ENCODE results near the gene CD6.
"Not testable (repeated sequence)": the region's sequence is repeated elsewhere in the genome, so short reads cannot be mapped to it uniquely, and the experiment has no call there.

The CD6 gene

DNA sequence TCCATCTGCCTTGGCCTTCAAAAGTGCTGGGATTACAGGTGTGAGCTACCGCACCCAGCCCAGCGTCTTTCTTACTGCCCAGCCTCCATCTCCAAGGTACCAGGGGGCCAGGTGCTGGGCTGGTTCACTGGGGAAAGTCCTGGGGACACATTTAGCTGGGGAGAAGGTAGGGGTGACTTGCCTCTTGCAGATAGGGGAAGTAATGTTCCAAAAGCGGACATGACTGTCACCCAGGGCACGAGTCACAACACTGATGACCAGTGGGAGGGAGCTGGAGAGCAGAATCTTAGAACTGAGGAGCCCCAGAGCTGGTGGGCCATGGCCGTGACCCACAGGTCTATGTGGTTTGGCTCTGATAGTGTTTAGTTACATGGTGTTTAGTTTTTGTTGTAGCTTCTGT is 17.1 kb upstream of the CD6 start:
- DNase-seq = no peak

DNA sequence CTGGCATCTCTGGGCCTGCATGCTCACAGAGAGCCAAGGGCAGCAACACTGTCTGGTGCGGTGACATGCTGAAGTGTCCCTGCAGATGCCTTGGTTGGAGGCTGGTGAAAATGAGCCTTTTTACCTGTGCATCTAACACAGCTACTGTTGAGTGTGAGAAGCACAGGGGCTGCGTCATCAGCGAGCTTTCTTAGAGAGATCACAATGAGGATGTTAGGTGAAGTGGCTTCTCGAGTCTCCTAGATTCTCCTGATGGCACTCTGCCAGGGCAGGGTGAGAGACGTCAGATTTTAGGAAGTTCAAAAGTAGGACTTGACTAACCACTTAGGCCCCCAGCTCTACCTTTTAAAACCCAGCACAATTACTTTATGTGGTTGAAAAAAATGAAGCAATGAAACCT is 15.9 kb upstream of the CD6 start:
- no peak for DNase-seq

DNA sequence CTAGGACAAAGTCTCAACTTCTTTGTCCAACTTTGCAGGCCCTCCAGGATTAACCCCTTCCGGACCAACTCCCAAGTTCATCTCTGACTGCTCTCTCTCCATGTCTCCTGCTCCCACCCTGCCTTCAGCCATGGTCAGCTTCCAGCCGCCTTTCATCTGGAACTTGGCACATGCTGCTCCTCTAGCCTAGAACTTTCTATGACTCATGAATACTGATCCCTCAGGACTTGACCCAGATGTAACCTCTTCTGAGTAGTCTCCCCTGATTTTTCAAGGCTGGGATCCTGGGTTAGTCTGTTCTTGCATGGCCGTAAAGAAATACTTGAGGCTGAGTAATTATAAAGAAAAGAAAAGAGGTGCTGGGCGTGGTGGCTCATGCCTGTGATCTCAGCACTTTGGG is 14.3 kb upstream of the CD6 start:
- no peak for DNase-seq

DNA sequence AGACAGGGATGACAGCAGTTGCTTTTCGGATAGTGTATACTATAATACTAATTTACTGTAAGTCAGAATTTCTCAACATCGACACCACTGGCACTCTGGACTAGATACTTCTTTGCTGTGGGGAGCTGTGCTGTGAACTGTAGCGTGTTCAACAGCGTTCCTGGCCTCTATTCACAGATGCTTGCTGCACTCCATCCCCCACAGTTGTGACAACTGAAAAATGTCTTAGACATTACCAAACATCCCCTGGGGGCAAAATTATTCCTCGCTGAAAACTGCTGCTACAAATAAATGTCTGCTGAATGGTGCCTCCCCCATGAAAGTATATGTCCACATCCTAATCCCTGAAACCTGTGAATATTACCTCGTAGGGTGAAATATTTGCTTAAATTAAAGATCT is 12.0 kb upstream of the CD6 start:
- no peak for DNase-seq

DNA sequence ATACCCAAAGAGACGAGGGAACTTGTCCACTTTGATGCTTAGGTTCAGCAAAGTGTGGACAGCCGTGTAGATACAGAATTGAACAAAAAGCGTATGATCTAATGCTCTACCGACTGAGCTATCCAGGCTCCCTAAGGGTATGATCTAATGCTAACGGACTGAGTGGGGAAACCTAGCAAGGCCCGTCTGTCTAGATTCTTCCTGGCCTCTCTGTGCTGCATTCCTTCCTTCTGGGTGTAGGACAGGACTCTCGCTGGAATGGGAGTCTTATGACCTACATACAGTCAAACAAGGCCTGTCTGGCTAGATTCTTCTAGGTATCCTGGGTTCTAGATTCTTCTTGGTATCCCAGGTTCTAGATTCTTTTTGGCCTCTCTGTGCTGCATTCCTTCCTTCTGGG is 11.1 kb upstream of the CD6 start:
- DNase-seq = no peak

DNA sequence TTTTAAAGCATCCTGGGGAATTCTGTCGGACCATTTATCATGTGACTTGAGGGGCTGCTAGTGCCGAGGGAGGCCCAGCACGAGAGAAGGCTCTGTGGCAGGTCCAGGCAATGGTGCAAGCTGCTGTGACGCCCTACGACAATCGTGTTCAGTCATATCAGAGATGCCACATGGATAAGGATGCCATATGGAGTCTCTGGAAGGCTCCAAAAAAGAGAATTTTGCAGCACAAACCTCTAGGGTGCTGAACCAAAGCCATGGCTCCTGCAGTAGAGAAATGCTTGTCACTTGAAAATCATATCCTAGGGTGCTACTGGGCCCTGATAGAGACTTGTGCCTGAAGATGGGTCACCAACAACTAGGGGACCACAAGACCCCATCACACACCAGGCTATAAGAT is 6.7 kb upstream of the CD6 start:
- DNase-seq = no peak

DNA sequence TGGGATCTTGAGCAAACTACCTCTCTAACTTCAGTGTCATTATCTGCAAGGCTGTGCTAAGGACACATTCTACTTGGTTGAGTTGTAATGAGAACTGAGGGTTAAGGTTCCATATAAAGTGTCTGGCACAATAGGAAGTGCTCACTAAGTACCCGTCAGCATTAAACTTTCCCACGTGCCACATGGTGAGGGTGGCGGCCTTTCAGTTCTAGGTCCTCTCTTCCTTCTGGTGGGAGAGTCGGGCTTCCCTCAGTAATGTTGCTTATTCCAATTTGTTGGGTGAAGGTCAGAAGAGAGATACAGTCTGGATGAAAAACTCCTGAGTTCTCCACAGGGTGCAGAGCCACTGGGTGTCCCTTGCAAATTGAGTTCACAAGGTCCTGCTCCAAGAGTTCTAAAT is 4.6 kb upstream of the CD6 start:
- no peak for DNase-seq

DNA sequence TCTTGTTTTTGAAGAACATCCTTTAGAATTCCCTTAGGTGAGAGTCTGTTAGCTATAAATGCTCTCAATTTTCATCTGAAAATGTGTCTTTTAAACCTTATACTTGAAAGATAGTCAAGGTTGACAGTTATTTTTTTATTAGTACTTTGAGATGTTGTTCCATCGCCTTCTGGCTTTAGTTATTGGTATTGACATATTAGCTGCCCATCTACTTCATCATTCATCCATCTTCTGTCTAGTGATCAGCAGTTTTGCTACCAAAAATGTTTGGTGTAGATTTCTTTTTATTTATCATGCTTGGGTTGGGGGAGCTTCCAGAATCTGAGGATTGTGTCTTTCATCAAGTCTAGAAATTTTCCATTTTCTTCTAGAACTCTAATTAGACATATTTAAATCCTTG is 3.3 kb upstream of the CD6 start:
- DNase-seq = no peak

DNA sequence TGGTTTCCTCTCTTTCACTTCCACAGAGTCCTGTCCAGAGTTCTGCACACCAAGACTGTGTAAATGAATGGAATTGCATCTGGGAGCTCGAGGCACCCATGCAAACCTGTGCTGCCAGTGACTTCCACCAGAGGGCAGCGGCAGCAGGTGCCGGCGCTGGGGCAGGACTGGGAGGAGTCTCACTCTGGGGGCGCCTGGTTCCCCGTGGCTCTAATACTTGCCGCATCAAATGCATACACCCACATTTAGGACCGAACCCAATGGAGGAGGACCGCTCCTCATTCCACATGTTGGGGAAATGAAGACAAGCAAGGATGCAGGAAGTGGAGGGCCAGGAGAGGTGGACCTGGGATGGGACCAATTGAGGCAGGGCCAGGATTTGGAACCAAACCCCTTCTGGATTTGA is 1.1 kb upstream of the CD6 start:
- peak; percentile 15 for DNase-seq

DNA sequence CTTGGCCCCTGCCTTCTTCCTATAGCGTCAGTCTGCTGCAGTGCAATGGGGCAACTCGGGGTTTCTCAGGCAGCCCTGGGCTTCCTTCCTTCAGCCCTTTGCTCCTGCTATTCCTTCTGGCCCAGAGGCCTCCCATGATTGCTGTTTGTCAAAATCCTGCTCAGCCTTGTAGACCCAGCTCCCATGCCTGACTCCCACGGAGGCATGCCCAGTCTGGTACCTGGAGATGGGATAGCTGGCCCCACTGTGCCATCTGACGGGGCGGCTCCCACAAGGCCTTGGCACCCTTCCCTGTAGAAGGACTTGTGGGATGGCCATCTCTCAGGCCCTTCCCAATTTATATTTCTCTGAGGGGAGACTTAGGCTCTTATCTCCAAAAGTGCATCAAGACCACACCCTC is 590 bp upstream of the CD6 start:
- DNase-seq = no peak

DNA sequence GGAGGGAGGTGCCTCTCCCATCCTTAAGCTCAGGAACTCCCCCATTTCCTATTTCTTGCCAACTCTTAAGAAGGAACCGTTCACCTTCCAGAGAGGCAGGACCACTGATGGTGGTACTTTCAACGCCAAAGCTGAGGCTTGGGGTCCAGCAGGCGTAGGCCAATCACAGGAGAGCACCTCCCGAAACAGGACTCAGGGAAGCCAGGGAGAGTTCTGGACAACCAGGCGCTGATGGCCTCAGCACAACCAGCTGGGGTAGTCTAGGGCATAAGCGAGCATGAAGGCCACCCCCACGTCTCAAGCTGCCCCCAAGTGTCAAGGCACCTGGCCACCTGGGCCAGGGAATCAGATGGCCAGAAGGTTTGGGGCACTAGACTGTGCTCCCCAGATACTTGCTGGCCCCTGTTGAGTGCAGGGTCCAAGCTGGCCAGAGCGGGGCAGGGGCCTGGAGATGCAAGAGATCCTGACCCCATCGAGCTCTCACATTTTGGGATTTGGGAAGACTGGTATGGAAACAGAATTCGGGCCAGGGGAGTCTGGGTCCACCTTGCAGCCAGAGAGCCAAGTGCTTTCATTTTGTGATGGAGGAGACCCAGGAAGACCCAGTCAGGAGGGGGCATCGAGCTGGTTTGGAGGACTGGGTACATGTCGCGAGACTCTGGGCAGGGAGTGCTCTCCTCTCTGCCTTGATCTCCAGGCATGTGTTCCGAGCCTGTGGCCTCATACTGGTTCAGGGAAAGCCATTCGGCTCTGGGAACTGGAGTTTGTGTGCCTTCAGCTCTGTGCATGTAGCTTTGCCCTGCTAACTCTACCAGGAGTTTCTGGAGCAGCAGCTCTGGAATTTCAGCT is 926 bp downstream of the CD6 start:
- no peak for DNase-seq

DNA sequence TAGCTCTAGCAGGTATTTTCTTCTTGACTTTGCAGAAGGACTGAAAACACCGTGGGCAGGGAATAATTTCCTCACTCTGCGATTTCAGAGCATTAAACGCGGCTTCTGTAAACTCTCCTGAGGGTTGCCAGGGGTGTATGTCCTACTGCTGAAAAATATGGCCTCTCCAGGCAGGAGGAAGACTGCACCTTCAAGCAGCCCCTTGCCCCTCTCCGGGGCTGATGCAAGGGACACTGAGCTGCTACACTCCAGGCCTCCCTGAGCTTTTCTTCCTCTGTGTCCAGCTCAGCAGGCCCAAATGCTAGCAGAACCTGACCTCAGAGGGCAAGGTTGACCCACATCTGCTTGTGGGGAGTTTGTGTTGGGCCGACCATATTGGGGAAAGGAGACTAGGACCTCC is 2.2 kb downstream of the CD6 start:
- DNase-seq = no peak

DNA sequence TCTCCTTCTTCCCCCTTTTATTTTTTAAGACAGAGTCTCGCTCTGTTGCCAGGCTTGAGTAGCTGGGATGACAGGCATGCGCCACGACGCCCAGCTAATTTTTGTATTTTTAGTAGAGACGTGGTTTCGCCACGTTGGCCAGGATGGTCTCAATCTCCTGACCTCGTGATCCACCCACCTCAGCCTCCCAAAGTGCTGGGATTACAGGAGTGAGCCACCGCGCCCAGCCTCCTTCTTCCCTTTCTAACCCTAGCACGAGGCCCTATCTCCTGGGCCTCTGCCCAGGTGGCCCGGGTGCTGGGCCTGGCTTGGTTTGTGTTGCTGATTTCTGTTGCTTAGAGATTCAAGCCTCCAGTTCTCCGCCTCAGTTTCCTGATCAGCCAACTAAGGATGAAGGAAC is 2.8 kb downstream of the CD6 start:
- DNase-seq = not testable (repeated sequence)

DNA sequence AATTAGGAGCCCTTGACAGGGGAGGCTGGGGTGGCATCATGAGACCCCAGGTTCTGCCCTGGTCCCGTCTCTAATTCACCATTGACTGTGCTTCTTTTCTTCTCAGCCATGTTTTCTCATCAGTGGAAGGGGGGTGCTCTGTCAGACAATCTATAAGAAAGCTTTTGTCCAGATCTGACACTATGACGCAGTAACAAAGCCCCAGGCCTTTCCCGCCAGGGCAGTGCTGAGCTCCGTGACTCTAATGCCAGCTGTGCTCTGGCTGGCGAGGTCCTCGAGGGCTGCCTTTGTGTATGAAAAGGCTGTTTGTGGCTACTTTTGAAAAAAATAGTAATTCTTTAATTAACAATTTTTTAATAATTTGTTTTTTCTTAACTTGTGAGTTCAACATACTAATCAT is 3.2 kb downstream of the CD6 start:
- no peak for DNase-seq

DNA sequence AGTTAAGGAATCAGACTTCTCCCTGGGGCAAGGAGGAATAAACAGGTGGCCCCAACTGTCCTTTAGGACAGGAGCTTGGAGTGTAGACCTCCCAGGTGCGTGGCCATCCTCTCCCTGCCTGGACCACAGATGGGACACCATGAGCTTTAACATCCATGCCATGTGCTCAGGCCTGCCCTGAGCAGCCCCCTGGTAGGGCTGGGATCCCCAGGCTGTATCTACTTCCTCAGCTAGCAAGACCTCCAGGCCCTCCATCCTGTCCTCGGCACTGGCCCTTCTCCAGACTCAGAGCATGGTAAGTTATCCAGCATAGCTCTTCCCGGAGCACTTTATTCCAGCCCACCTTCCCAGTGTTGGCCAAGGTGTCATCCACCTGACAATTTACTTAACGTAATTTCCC is 5.7 kb downstream of the CD6 start:
- no peak for DNase-seq

DNA sequence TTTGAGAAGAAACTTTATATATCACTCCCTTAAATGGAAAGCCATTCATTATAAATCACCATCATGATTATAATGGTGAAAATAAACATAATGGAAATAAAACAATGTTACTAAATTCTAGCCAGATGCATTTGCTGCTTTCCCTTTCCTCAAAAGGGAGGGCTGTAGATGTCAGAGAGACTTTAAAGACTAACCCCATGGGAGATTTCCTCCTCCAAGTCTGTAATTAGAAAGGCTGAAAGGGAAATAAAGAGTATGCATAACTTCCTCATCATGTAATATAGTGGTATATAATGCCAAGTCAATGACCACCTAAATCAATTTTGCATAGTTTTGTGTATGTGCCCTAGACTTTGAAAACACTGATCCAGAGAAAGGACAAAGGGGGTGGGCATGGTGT is 6.4 kb downstream of the CD6 start:
- DNase-seq = no peak

DNA sequence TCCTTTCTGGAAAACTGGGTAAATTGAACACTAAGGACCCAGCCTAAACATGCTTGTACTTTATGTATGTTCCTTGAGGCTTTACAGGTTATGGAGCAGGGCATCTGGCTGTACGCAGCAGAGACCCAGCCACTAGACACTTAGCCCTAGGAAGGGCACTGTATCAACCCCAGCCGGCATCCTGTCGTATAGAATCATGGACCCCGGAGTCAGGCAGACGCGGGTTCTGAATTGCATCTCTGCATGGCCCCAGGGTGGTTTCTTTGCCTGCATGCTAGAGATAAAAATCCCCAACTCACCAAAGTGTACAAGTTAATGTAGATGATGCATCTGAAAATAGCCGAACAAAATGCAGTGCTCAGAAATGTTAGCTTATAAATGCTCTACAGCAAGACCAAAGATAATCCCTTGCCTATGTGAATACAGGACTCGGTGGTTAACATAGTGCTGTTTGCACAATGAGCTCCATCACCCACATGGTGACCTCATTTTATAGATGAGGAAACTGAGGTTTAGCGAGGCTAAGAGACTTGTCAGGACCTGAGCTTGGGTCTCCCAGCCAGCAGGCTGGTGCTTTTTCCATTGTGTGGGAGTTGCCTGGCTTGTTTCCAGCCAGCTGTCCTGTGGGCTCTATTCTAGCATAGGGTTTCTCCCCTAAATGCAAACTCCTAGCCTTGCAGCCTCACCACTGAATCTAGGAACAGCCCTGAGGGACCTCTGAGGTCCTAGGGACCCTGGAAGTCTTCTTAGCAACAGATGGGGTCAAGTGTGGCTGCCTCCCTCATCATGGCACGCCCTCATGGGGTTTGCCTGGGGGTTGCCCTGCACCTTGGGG is 7.3 kb downstream of the CD6 start:
- no peak for DNase-seq

DNA sequence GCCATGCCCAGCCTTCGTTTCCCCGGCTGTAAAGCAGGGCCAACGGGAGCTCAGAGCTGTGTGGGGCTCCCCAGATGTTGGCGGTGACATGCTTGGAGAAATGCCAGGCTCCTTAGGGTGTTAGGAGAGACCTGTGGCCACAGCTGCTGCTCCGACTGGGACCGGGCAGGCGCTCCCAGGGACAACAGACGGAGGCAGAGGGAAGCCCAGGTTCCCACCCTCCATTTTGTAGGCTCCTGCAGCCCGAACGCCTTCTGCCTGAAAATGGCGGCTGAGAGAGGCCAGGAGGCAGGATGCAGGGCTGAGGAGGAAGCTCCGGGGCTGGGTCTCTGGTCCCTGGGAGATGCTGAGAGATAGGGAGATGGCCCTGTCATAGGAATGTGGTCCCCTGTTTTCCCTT is 10.0 kb downstream of the CD6 start:
- DNase-seq = no peak

DNA sequence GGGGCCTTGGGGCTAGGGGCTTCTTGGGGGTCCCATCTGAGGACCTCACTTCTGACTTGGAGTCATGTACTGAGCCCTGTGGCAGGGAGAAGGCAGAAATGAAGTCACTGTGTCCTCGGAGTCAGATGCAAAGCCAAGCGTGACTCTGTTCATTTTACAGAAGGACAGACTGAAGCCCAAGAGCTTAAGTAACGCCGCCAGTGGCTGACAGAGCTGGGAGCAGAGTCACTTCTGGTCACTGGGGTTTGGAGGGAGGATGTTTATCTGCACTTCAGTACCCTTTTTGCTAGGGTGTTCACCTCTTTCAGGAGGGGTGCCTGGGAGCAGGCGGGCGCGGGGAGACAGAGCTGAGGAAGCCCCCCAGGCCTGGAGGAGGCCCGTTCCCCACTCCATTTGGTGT is 10.7 kb downstream of the CD6 start:
- no peak for DNase-seq

DNA sequence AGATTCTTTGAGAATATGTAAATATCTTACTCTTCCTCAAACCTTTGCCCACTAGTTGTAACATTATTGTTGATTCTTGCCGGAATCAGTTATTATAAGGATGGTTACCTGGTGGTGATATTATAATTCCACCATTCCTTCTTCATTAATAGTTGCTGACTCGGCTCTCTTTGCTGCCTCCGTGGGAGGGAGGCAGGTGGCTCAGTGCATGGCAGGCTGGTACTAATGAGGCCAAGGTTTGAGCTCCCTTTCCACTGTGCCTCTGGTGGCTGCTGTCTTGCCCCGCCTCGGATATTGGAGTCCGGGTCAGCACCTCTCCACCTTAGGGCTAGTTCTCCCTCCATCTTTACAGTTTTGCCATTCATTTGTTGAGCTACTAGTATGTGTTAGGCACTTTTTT is 12.7 kb downstream of the CD6 start:
- no peak for DNase-seq

DNA sequence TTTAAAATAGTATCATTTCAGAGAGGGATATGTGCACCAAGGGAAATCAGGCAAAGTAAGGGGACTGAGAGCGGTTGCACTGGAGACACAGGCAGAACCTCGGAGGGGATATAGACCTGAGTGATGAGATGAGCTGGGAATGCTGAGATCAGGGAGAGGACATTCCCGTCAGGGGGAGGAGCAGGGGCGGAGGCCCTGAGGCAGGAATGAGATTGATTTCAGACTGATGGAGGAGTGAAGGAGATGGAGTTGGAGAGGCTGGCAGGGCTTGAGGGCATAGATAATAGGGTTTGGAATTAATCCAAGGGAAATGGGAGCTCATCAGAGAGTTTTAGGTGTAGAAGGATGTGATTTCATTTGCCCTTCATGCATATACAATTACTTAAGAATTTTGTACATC is 13.2 kb downstream of the CD6 start:
- no peak for DNase-seq

DNA sequence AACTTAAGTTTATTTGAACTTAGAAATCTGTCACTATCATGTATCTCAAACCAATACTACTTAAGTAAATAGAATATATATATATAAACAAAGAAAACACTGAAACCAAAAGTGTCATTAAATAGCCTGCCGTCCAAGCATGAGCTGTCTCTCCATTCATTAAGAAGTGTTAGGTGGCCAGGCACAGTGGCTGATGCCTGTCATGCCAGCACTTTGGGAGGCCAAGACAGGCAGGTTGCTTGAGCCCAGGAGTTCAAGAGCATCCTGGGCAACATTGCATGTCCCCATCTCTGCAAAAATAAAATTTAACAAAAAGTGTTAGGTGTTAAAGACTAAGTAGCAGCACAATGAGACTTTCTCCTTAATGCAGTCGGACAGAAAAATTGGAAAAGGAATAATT is 14.0 kb downstream of the CD6 start:
- no peak for DNase-seq

DNA sequence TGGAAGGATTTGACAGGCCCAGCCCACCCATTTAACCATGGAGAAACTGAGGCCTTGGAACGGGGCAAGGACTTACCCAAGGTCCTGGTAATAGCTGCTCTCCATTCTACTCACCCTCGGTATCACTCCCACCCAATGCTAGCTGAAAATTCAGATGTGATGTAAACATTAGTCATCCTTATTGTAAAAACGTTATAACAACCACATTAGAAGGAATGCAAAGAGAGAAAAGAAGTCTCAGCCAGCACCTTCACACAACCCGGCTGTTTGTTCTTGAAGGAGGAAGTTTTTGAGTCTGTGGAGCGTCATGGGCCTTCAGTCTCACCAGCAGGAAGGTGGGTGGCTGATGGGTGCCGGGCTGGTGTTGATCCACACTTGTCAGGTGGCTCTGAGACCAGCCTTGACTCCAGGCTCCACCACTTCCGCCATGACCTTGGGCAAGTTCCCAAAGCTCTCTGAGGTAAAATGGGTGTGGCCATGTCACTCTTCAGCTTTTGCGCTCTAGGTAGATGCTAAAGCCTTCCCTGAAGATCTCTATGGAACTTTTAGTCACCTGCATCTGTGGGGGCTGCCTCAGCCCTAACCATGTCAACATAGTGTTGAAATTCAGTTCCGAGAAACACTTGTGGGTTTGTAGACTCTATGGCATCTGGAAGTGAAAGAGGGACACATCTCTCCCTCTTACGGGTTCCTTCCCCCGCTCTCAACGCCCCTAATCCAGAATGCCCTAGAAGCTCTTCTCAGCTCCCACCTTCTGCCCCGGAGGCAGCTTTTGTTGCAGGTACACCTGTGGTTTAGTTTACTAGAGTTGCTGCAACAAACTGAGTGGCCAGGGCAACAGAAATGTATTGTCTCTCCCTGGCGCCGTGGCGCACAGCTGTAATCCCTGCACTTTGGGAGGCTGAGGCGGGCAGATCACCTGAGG is 14.8 kb downstream of the CD6 start:
- DNase-seq = no peak

All from NCI-H345 (cell line).